Stimulated activated CD8-positive, alpha-beta memory T cell treated with anti-CD3 and anti-CD28 coated beads, Interleukin-15, amount 100 ng/mL, for 4 hours (primary cell): ENCODE data around the gene TOP3B.

Source experiments
- DNase-seq, 2 donors: peaks; one replicate each; pipeline ENCODE4 v3.0.0-alpha.2; 2020; ENCODE audit warnings: low read depth in 2 of 2

Gene TOP3B

GRCh38 chr22:21963286-21963685, 19.3 kb downstream of the TOP3B start:
- no peak for DNase-seq

GRCh38 chr22:21962655-21962949, 20.0 kb downstream of the TOP3B start:
- no peak for DNase-seq

GRCh38 chr22:21961886-21962654, 20.5 kb downstream of the TOP3B start:
- no peak for DNase-seq

GRCh38 chr22:21961127-21961867, 21.3 kb downstream of the TOP3B start:
- no peak for DNase-seq

- DNase-seq = no peak
Observed at GRCh38 chr22:21960200-21961126, 22.1 kb downstream of the TOP3B start.

GRCh38 chr22:21959274-21960074, 23.1 kb downstream of the TOP3B start:
- DNase-seq = no peak

GRCh38 chr22:21958360-21959273, 24.0 kb downstream of the TOP3B start:
- no peak for DNase-seq

- DNase-seq = peak; percentile 71 to 78
Observed at GRCh38 chr22:21952586-21953571, 29.7 kb downstream of the TOP3B start, which contains the start of gene PPM1F. Gene PPM1F (minus strand): TSS chr22:21952848. CDS start chr22:21946048, 6,800 bp downstream.

- no peak for DNase-seq
Observed at GRCh38 chr22:21951931-21952465, 30.6 kb downstream of the TOP3B start.

- no peak for DNase-seq
Observed at GRCh38 chr22:21951062-21951461, 31.5 kb downstream of the TOP3B start.

GRCh38 chr22:21949948-21950347, 32.6 kb downstream of the TOP3B start:
- DNase-seq = no peak

GRCh38 chr22:21949569-21949918, 33.0 kb downstream of the TOP3B start:
- DNase-seq = no peak

GRCh38 chr22:21948824-21949568, 33.6 kb downstream of the TOP3B start:
- no peak for DNase-seq

- no peak for DNase-seq
Observed at GRCh38 chr22:21948390-21948789, 34.2 kb downstream of the TOP3B start.

- no peak for DNase-seq
Observed at GRCh38 chr22:21947040-21948014, 35.3 kb downstream of the TOP3B start.

- no peak for DNase-seq
Observed at GRCh38 chr22:21946262-21946925, 36.2 kb downstream of the TOP3B start.
